OCI-M2 (cell line): ENCODE measurements around the gene LRRK1.

Experiments used
- DNase-seq: peaks from one replicate; lab custom pipeline; 2025; ENCODE audit not compliant: unreplicated experiment; lab: John Stamatoyannopoulos, UW

The LRRK1 gene

GRCh38 chr15:101052681-101053121, 133.5 kb downstream of the LRRK1 start:
- DNase-seq: no peak

DNA sequence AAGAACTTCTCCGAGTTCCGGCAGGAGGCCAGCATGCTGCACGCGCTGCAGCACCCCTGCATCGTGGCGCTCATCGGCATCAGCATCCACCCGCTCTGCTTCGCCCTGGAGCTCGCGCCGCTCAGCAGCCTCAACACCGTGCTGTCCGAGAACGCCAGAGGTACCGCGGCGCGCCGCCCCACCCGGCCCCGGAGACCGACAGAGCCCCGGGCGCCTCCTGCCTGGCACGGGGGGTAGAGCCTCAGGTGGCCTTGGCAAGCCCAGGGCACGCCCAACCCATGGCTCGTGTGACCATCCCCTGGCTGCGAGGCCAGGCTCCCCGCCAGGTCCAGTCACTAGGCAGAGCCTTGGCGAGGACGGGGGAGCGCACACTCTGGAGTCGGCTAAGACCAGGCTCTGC, 134.1 kb downstream of the LRRK1 start:
- no peak for DNase-seq

- DNase-seq: no peak
Measured at GRCh38 chr15:101054116-101054515, 135.0 kb downstream of the LRRK1 start.

GRCh38 chr15:101054991-101055390, 135.8 kb downstream of the LRRK1 start:
- DNase-seq: no peak

GRCh38 chr15:101055411-101055810, 136.3 kb downstream of the LRRK1 start:
- no peak for DNase-seq

GRCh38 chr15:101056366-101057334, 137.5 kb downstream of the LRRK1 start:
- DNase-seq: no peak

GRCh38 chr15:101057841-101058407, 138.8 kb downstream of the LRRK1 start:
- DNase-seq: no peak

GRCh38 chr15:101058735-101059134, 139.6 kb downstream of the LRRK1 start:
- DNase-seq: no peak

DNA sequence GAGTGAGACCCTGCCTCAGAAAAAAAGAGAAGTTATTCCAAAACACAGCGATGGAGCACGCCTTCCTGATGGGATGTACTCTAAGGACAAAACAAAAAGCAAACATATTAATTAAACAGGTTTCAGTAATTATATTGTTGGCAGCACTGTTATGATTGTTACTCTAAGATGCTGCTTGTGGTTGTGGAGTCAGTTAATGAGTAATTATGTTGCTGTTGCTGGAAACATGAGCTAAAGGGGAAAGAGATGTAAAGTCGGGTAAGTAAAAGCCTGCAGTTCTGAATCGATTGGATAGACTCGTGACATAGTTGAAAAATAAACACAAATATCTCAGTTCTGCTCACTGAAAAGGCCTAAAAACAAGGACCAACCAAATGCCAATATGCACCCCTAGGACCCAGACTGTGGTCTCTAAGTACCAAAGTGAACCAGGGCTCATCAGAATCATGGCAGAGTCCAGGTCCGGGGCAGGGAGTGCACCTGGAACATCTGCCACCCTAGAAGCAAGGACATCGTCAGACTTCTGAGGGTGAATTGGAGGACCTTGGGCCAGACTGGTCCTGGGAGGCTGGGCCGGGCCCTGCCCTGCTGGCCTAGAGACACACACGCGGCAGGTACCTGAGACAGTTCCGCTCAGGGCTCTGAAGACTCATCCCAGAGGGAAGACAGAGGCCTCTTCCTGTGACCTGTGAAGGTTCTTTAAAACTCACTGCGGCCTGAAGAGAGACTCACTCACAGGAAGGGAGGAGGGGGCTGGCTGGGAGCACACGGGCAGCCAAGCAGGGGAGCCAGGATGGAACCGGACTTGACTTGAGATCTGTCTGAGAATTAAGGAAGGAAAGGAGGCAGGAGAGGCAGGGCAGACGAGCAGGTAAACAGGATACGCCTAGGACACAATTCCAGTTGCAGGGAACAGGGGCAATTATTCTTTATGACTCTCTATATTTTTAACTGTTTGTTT, 140.5 kb downstream of the LRRK1 start:
- DNase-seq: no peak

DNA sequence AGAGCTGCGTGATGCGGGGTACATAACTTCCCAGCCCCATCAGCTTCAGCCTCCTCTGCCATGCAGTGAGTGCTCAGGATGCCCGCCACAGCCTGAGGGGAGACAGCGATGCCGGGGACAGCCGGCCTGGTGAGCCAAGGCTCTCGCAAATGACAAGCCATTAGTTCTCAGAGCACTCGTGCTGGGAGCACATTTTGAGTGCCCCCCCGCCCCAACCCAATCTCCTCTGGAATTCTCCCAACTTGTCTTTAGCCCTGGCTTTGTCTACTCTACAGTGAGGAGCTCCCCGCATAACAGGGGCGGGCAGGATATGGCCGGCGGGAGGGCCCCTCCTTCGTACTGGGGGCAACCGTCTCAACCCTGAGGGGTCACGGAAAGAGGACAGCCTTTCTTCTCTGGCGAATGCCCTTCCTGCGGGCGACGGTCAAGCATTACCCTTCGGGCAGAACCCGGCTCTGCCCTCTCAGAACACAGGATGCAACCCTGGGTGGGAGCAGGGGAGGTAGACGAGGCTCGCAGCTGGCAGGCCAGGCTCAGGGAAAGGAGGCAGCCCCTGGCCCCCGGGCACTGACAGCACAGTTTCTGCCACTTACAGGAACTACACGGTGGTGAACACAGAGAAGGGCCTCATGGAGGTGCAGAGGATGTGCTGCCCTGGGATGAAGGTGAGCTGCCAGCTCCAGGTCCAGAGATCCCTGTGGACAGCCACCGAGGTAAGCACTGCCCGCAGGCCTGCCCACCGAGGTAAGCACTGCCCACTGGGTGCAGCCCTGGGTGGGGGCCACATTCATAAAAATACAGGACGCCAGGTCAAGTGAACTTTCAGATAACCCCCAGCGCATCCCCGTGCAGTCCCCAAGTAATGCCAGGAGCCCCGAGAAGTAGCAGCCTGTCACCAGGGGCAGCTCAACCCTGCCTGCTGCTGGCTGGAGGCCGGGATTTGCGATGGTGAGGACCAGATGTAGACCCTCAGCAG, 141.7 kb downstream of the LRRK1 start:
- DNase-seq: no peak

DNA sequence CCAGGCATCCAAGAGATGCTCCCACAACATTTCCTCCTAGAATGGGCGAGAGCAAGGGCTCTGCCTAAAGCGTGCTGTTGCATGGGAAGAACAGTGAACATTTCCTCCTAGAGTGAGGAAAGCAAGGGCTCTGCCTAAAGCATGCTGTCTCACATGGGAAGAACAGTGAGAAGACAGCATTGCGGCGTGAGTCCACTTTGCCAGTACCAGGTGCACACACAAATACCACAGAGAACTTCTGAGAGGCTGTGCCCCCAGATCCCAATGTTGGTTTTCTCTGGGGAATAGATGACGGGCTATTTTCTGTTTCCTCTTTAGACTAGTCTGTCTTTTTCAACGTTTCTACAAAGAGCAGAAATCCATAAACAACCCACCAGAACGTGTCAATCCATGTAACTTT, 142.9 kb downstream of the LRRK1 start:
- DNase-seq: no peak

GRCh38 chr15:101062471-101063171, 143.5 kb downstream of the LRRK1 start:
- no peak for DNase-seq

DNA sequence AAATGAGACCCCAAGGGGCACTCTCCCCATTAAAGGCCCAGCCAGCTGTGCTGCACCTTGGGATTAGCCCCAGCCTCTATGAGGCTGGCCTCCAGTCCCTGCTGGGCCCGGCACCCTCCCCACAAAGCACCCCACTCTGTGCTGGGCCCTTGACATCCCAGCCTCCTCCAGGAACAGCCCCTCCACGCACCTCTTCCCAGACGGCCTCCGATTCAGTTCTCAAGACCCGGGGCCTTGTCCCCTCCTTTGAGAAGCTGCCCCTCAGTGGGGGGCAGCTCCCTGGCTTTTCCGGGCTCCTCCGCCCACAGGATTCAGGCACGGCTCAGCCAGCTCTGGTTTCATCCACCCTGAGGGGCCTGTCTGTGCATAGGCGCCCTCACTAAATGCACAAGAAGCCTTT, 144.1 kb downstream of the LRRK1 start:
- DNase-seq: no peak

GRCh38 chr15:101063891-101064794, 145.0 kb downstream of the LRRK1 start:
- DNase-seq: no peak

DNA sequence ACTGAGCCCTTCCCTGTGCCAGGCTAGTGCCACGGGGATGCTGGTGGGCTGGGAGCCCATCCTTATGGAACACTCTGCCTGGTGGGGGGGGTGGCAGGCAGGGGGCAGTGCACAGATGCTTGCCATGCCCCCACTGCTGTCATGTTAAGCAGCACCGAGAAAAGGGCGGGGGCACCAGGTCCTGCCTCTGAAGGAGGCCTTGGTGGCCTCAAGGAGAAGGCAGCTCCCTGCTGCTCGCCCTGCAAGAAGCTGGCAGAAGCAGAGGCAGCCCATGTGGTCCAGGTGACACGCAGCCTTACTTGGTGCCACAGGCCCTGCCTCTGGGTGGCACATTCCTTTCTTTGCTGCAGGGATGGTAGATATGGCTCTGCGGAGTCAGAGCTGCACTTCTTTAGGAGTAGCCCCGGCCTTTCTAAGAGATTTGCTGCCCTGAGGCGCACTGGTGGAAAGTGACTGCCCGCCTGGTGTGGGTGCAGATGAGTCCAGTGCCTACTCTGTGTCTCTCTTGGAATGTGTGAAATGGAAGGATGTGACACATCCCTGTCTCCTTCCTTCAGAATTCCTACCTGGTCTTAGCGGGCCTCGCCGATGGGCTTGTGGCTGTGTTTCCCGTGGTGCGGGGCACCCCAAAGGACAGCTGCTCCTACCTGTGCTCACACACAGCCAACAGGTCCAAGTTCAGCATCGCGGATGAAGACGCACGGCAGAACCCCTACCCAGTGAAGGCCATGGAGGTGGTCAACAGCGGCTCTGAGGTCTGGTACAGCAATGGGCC, 145.8 kb downstream of the LRRK1 start:
- DNase-seq: no peak

- no peak for DNase-seq
Measured at GRCh38 chr15:101065570-101066221, 146.5 kb downstream of the LRRK1 start.
